ENCODE results near the gene TRMT1.
"Not testable (repeated sequence)": the region's sequence is repeated elsewhere in the genome, so short reads cannot be mapped to it uniquely, and the experiment has no call there.

Gene TRMT1

DNA sequence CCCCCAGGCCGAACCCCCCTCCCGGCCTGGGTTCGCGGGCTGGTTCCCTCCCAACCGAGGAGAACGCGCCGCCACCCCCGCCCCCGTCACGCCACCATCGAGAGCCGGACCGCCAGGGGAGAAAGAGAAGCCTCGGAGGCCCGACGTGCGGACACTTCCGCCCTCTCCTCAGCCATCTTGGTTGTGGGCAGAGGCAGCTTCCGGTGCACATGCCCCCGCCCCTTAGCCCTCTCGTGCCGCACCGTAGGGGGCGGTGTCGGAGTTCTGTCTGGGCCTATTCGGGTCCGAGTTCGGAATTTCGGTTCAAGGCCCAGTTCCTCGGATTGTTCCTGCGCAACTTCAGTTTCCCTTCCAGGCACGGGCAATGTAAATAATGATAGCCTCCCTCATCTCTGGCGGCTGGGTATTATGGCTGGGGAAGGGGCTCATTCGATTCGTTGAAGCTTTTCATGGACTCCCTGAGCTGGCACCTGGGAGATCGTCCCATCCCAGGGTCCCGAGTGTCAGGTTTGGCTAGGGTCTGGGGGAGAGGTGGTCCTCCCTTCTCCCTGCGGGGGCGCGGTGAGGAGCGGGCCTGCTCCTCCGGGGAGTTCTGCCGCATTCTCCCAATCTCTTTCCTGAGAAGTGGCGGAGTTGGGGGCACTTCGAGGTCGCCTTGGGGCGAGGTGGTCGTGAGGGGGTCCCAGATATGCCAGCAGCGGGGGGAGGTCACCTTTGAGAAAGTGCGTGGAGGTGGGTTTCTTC is 33.8 kb upstream of the TRMT1 start, which contains the start of the genes IER2 and STX10:
TSS of gene IER2 (plus strand) at position 225 of the 744 bp plus-strand sequence. CDS start 2,776 bp downstream, outside the sequence.
TSS of gene STX10 (minus strand) at position 189 of the 744 bp plus-strand sequence. CDS start 202 bp downstream, outside the sequence.
- DNase-seq (ENCODE audit: low spot score), result peak; percentile 95

DNA sequence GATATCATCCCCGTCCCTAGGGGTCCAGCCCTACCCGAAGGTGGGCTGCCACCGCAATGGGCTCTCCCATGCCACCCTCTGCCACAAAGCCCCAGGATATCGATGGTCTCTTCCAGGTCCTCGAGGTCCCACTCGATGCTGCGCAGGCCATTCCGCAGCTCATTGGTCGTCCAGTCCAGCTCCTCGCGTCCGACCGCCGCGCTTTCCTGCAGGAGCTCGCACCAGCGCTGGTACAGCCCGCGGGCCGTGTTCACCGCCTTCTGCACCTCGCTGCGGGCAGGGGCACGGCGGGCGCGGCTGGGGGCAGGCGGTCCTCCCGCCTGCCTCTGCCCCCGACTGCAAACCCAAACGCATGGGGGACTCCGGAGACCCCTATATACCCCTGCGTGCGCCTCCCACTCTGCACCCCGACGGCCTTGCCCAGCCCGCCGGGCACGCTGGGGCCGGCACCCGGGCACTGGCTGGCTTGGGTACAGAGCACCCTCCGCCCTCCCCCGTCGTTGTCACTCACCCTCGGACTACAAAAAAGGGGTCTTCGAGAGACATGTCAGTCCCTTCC is 33.2 kb upstream of the TRMT1 start:
- DNase-seq (ENCODE audit: low spot score), result peak; percentile 44

DNA sequence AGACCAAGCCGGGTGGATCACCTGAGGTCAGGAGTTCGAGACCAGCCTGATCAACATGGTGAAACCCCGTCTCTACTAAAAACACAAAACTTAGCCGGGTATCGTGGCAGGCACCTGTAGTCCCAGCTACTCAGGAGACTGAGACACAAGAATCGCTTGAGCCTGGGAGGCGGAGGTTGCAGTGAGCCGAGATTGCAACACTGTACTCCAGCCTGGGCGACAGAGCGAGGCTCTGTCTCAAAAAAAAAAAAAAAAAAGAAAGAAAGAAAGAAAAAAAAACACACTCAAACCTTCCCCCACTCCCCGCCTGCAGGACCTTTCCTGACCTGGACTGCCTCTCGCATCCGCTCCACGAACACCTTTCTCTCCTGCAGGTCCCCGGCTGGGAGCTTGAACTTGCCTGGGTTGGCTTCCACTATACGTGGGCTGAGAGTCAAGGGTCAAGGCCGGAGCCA is 32.7 kb upstream of the TRMT1 start:
- DNase-seq (ENCODE audit: low spot score), result not testable (repeated sequence)

DNA sequence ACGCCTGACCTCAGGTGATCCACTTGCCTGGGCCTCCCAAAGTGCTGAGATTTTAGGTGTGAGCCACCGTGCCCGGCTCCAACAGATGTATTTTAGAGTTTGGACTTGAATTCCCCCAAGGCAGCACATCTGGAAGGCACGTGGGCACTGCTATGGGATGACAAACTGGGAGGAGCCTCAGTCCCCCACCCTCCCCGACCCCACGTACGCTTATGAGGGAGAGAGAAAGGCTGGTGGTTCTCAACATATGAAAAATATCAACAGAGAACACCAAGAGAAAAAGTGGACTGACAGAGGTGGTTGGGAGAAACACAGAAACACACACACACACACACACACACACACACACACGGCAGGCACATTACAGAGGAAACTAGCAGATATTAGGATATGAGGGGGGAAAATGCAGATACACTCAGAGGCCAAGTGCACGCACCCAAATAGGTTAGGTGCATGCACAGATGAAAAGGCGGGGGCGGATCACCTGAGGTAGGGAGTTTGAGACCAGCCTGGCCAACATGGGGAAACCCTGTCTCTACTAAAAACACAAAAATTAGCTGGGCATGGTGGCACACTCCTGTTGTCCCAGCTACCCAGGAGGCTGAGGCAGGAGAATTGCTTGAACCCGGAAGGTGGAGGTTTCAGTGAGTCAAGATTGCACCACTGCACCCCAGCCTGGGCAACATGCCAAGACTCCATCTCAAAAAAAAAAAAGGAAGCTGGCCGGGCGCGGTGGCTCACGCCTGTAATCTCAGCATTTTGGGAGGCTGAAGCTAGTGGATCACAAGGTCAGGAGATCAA is 30.4 kb upstream of the TRMT1 start:
- no peak for DNase-seq (ENCODE audit: low spot score)

DNA sequence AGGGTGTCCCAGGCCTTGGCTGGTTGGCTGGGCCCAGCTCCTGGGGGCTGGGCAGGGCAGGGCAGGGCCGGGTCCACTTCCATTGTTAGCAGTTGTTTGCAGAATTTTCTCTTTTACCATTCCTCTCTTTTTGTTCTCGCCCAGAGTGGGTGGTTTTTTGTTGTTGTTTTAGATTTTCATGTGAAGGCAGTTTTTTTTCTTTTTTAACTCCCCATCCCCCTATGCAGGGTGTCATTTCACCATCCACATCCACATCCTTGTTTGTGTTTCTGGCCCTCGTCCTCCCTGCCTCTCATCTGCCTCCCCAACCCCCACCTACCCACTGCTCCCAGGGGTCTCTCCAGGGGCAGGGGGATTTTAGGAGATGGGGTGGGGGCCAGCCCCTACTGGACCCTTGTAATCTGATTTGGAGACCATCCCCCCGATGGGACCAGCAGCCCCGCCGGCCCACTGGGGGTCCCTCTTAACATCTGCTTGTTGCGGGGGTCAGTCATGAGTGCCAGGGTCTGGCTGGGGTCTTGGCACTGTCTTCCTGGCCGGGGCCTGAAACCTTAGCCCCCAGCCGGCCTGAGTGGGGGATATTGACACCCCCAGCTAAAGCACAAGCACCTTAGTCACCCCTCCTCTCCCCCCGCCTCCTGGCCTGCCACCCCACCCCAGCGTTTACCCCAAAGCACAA is 23.2 kb upstream of the TRMT1 start:
- no peak for DNase-seq (ENCODE audit: low spot score)

DNA sequence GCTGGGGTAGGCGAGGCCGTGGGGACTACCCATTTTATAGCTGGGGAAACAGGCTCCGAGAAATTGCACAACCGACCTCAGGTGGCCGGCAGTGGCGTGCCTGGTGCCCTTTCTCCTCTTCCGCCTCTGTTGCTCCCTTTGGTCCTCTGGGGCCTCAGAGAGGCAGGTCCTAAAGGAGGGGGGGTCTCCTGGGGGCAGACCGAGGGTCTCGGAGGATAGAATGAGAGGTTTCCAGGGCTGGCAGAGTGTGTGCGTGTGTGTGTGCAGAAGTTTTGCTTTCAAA is 22.3 kb upstream of the TRMT1 start:
- no peak for DNase-seq (ENCODE audit: low spot score)

DNA sequence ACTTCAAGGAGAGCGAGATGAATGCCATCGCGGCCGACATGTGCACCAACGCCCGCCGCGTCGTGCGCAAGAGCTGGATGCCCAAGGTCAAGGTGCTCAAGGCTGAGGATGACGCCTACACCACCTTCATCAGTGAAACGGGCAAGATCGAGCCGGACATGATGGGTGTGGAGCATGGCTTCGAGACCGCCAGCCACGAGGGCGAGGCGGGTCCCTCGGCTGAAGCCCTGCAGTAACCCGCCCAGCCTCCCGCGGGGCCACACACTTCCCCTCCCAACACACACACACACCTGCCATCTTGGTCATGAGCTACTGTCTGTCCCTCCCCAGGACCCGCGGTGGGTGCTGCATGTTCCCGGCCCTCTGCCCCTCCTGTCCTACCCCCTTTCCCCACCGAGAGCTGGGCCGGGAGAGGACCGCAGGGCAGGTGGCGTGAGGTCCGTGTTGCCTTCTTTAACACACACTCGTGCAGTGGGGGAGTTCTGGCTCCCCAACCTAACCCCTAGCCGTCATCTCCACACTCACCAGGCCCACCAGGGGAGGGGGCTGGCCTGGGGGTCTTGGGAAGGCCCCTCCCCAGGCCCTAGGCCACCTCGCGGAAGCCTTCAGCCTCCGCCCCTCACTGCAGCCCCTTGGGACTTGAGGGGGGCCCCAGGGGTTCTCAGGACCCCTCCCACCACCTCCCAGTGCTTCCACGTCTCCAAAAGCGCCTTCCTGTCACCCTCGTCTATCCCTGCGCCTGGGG is 21.8 kb upstream of the TRMT1 start:
- DNase-seq (ENCODE audit: low spot score), result no peak

DNA sequence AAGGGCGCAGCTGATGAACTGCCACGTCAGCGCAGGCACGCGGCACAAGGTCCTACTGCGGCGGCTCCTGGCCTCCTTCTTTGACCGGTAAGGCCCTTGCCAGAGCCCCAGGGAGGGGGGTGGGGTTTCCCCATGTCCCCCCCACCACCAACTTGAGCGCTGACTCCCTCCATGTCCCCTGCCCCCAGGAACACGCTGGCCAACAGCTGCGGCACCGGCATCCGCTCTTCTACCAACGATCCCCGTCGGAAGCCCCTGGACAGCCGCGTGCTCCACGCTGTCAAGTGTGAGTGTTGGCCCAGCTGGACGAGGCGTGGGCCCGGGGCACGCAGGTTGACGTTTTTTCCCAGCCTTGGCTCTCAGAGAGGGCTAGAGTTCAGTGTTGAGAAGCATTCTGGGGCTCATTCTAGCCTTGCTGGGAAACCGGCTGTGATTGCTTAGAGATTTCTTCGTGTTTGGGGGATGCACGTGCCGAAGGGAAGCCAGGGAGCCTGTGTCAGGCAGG is 20.8 kb upstream of the TRMT1 start:
- no peak for DNase-seq (ENCODE audit: low spot score)

DNA sequence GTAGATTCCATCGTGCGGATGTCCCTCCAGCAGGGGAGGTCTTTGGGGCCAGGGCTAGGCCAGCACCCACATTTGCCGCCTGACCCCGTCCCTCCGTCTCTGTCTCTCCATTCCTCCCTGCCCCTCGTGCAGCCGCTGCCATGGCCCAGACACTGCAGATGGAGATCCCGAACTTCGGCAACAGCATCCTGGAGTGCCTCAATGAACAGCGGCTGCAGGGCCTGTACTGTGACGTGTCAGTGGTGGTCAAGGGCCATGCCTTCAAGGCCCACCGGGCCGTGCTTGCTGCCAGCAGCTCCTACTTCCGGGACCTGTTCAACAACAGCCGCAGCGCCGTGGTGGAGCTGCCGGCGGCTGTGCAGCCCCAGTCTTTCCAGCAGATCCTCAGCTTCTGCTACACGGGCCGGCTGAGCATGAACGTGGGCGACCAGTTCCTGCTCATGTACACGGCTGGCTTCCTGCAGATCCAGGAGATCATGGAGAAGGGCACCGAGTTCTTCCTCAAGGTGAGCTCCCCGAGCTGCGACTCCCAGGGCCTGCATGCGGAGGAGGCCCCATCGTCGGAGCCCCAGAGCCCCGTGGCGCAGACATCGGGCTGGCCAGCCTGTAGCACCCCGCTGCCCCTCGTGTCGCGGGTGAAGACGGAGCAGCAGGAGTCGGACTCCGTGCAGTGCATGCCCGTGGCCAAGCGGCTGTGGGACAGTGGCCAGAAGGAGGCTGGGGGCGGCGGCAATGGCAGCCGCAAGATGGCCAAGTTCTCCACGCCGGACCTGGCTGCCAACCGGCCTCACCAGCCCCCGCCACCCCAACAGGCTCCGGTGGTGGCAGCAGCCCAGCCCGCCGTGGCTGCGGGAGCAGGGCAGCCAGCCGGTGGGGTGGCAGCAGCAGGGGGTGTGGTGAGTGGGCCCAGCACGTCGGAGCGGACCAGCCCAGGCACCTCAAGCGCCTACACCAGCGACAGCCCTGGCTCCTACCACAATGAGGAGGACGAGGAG is 18.8 kb upstream of the TRMT1 start:
- no peak for DNase-seq (ENCODE audit: low spot score)

DNA sequence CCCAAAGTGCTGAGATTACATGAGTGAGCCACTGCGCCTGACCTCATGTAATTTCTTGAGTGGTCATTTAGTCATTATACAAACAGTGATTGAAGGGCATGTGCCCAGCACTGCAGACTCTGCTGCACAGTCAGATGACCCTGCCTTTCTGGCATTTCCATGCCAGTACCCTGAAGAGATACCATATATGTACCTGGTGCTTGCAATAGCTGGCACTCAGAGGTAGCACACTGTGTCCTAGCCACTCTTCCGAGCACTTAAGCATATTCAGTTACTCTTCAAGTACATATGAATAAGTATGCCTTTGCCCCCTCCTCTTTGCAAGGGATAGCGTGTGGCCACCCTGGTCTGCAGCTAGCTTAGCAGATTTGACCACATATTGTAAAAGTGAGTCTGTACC is 18.1 kb upstream of the TRMT1 start:
- DNase-seq (ENCODE audit: low spot score), result no peak

DNA sequence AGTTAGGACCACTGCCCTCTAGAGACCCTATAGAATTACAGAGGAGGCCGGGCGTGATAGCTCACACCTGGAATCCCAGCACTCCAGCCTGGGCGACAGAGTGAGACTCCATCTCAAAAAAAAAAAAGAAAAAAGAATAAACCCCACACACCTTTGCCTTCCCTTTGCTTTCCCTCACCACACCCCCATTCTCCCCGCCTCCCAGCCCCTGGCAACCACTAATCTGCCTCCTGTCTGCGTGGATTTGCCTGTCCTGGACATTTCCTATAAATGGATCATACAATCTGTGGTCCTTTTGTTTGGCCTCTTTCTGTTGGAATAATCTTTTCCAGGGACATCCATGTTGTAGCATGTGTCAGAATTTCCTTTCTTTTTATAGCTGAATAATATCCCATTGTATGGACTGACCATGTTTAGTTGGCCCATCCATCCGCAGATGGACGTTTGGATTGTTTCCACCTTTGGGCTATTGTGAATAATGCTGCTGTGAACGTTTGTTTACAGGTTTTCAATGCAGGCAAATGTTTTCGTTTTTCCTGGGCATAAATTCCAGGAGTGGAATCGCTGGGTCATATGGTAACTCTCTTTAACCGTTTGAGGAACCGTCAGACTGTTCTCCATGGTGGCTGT is 16.8 kb upstream of the TRMT1 start:
- DNase-seq (ENCODE audit: low spot score), result no peak

DNA sequence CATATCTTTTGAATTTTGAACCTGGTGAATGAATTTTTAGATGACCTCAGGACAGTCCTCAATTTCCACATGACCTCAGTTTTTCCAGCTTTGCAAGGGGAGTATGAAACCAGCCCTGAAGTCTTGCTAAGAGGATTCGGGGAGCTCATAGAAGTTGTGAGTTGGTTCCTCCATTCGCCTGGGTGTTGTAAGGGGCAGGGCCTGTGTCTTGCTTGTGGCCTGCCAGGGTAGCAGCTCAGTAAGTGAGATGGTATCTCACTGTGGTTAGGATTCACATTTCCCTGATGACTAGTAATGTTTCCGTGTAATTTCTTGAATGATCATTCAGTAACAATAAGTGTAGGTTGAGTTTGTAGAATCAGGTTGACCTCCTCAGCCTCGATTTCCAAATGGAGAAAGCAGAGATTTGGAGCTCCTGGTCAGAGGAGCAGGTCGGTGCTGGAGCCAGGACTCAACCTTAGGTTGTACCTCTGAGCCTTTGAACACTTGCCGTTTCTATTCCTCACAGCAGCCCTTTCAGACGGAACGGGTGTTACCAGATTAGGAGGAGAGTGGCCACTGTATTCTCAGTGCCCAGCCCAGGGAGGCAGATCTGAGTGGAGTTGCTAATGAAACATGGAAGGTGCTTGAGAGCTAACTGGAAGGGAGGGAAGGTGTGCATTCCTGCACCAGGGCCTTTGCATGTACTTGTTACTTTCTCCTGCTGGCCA is 16.1 kb upstream of the TRMT1 start:
- no peak for DNase-seq (ENCODE audit: low spot score)

DNA sequence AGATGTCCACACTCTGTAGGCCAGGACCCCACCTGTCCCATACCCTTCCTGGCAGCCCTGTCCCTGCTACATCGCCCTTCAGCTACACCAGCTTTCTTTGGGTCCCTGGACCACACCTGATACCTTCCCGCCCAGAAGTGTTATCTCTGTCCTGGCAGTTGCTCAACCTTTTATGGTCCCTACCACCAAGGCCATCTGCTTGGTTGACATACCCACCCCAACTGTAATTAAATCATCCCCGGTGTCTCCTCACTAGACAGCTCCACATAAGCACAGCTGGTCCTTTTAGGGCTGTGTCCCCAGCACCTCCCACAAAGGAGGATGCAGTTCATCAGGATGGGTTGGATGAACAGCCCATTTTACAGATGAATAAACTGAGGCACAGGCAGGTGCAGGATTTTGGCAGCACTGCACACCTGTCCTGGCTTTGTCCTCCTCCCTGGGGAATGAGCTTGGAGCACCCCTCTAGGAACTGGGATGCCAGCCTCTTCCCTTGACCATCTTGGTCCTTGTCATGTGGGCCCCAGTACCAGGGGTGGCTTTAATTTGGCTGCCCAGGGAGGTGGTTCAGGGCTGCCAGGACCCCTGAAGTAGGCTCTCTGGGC is 14.4 kb upstream of the TRMT1 start:
- no peak for DNase-seq (ENCODE audit: low spot score)

DNA sequence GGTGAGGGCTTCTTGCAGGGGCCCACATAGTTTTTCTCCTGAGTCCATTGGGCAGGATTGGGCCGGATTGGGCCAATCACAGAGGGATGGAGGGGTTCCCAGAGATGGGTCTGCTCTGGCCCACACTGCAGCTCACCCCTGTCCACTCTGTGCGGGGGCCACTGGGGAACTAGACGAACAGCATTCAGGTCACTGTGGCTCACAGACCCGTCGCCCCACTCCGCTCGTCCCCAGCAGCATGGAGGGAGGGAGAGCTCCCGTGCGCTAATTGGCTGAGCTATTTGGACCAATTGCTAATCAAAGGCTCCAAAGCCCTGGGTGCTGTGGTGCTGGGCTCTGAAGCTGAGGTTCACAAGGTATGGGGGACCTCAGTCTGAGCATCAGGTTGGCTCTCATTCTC is 12.8 kb upstream of the TRMT1 start:
- DNase-seq (ENCODE audit: low spot score), result no peak

DNA sequence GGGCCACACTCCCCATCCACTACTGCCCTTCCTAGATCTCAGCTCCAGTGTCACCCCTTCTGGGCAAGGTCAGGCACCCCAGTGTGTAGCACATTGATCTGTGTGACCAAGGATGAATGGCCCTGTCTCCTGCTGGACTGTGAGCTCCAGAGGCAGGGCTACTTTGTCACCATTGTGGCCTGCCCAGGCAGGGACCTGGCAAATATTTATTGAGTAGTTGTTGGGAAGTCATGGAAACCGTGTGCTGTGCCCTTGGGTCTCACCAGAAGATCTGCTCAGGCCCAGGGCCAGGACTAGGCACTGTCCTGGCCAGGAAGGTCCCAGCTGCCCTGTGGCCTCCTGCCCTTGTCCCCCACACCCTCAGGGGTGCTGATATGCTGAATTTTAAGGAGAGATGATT is 12.0 kb upstream of the TRMT1 start:
- DNase-seq (ENCODE audit: low spot score), result no peak

DNA sequence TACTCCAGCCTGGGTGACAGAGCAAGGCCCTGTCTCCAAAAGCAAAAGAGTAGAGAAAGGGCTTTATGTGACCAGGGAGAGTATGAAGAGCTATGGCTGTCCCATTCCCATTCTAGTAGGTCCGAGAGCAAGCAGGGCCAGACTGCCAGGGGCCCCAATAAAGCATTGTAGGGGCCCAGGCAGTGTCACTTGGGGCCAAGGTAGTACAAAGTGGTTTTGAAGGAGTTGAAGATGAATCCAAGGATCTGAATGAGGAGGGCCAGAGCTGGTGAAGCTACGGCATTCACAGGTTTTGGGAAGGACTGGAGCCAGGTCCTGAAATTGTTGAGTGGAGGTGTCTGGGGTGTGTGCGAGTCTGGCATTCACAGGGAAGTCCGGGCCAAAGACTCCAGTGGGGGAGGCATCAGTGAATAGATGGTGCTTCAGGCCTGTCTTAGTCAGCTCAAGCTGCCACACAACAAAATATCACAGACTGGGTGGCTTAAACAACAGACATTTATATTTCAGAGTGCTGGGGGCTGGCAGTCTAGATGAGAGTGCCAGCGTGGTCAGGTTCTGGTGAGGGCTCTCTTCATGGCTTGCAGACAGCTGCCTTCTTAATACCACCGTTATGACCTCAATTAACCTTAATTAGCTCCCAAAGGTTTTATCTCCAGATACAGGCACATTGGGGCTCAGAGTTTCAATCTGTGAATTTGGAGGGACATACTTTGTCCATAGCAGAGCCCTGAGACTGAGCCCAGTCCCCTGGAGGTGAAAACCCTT is 11.5 kb upstream of the TRMT1 start:
- no peak for DNase-seq (ENCODE audit: low spot score)

DNA sequence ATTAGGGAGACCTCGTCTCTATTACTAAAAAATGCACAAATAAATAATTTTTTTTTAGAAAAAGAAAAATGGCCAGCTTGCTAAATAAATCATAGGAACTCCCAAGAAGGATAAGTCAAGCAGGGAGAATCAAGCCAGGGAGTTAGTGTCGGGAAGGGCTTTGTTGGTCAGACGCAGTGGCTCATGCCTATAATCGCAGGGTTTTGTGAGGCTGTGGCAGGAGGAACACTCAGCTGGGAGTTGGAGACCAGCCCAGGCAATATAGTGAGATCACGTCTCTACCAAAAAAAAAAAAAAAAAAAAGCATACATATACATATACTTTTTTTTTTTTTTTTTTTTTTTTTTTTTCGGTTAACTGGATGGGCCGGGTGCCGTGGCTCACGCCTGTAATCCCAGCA is 10.5 kb upstream of the TRMT1 start:
- DNase-seq (ENCODE audit: low spot score), result peak; percentile 46

All from cerebellar cortex (tissue), 1 donor.